DOHH2 (cell line): ENCODE results near the gene C4A.

Source experiments
- H3F3A ChIP-seq: fragments of 200-600 bp; sonication (generic), shearing (Covaris generic); 2 replicates; pipeline ENCODE4 v1.6.0; 2016; ENCODE audit warnings: antibody characterized with exemption, mild to moderate bottlenecking; ENCODE audit not compliant: control insufficient read depth, insufficient read depth
- H3K27ac ChIP-seq: fragments of 200-600 bp; sonication (generic); 2 replicates; pipeline ENCODE4 v1.5.1; 2014; ENCODE audit warnings: low read depth, mild to moderate bottlenecking, low read length, moderate library complexity
- H3K27me3 ChIP-seq: fragments of 200-600 bp; sonication (generic); 2 replicates; pipeline ENCODE4 v1.6.1; 2014; ENCODE audit warnings: mild to moderate bottlenecking, low read length, mixed read lengths; ENCODE audit not compliant: control insufficient read depth
- H3K36me3 ChIP-seq: fragments of 200-600 bp; sonication (generic); 2 replicates; pipeline ENCODE4 v1.6.1; 2014; ENCODE audit warnings: mild to moderate bottlenecking, low read length, moderate library complexity, mixed read lengths; ENCODE audit not compliant: control insufficient read depth
- H3K4me1 ChIP-seq: fragments of 200-600 bp; sonication (generic); 2 replicates; pipeline ENCODE4 v1.6.1; 2014; ENCODE audit warnings: mild to moderate bottlenecking, low read length, mixed read lengths; ENCODE audit not compliant: control insufficient read depth
- H3K4me2 ChIP-seq: fragments of 200-600 bp; sonication (generic); 2 replicates; pipeline ENCODE4 v1.6.0; 2014; ENCODE audit warnings: mild to moderate bottlenecking, low read length, moderate library complexity
- H3K4me3 ChIP-seq: fragments of 200-600 bp; sonication (generic); 2 replicates; pipeline ENCODE4 v1.5.1; 2014; ENCODE audit warnings: mild to moderate bottlenecking, low read length, mixed read lengths
- H3K79me2 ChIP-seq: fragments of 200-600 bp; sonication (generic); 2 replicates; pipeline ENCODE4 v1.6.1; 2014; ENCODE audit warnings: mild to moderate bottlenecking, low read length, mixed read lengths; ENCODE audit not compliant: control insufficient read depth
- H3K9me2 ChIP-seq: fragments of 200-600 bp; sonication (generic); replicated peaks from 2 replicates; pipeline ENCODE4 v1.6.1; 2014; ENCODE audit warnings: mild to moderate bottlenecking, low read length, mixed read lengths; ENCODE audit not compliant: control insufficient read depth
- H3K9me3 ChIP-seq: fragments of 200-600 bp; sonication (generic); 2 replicates; pipeline ENCODE4 v1.6.1; 2014; ENCODE audit warnings: antibody characterized with exemption, low read length, mixed read lengths; ENCODE audit not compliant: control insufficient read depth, insufficient read depth
- H4K20me1 ChIP-seq: fragments of 200-600 bp; sonication (generic); 2 replicates; pipeline ENCODE4 v1.6.0; 2014; ENCODE audit warnings: low read depth, mild to moderate bottlenecking, antibody characterized with exemption, low read length, moderate library complexity; ENCODE audit not compliant: control insufficient read depth, insufficient read depth
- EZH2phosphoT487 ChIP-seq: fragments of 200-600 bp; sonication (generic); IDR thresholded peaks from 2 replicates; pipeline ENCODE4 v1.6.1; 2017; ENCODE audit warnings: borderline replicate concordance, mild to moderate bottlenecking, antibody characterized with exemption, low read length, moderate library complexity, mixed read lengths
- TF ChIP-seq, protein P1 (sequence below): fragments of 200-600 bp; sonication (generic); IDR thresholded peaks from one replicate; pipeline ENCODE4 v1.5.1; 2014; ENCODE audit warnings: antibody characterized with exemption, mild to moderate bottlenecking, low read depth, low read length; ENCODE audit not compliant: poor library complexity, severe bottlenecking

C4A gene

DNA sequence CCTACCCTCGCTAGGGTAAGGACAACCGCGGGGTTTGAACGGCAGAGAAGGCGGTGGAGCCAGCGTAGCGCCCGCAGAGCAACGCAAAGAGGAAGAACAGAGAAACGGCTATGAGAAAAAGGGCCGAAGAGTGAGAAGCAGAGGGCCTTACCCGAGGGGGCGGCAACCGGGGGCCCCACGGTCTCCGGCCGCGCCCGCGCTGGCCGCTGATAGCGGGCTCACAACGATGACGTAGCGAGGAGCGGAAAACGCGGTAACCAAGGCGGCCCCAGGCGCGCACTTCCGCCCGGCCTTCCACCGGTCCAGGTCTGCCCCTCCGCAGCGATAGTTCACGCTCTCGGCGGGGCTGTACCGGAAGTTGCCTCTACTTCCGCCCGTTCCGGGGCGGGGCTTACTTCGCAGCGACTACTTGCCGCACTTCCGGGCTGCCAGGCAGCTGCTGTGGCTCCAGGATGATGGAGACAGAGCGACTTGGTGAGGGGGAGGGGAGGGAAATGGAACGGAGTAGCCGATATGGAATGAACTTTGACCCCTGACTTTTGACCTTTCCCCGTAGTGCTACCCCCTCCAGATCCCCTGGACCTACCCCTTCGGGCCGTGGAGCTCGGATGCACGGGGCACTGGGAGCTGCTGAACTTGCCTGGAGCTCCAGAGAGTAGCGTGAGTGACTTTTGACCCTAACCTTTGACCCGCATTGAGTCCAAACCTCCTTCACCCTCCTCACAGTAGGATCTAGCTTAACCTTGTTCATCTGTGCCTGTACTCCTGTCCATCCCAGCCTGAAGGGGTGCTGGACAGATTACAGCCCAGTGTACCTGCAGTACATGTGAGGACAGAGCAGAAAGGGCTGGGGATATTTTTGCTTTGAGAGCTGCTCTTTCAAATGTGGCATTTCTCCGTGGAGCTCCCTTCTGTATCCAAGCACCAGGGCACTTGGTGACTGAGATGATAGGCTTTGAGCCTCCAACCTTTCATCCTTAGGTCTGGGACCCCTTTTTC is 22.8 kb upstream of the C4A start, which contains the start of the genes NELFE and SKIC2:
Gene NELFE, minus strand, starts transcription at position 231 of the 999 bp plus-strand sequence. CDS start 525 bp downstream, outside the sequence.
Gene SKIC2, plus strand, starts transcription at position 435 of the 999 bp plus-strand sequence. Its CDS starts 18 bp downstream, at position 453.
- H3F3A ChIP-seq = no peaks in the 10 kb centered on the region
- TF ChIP-seq, protein P1, sequence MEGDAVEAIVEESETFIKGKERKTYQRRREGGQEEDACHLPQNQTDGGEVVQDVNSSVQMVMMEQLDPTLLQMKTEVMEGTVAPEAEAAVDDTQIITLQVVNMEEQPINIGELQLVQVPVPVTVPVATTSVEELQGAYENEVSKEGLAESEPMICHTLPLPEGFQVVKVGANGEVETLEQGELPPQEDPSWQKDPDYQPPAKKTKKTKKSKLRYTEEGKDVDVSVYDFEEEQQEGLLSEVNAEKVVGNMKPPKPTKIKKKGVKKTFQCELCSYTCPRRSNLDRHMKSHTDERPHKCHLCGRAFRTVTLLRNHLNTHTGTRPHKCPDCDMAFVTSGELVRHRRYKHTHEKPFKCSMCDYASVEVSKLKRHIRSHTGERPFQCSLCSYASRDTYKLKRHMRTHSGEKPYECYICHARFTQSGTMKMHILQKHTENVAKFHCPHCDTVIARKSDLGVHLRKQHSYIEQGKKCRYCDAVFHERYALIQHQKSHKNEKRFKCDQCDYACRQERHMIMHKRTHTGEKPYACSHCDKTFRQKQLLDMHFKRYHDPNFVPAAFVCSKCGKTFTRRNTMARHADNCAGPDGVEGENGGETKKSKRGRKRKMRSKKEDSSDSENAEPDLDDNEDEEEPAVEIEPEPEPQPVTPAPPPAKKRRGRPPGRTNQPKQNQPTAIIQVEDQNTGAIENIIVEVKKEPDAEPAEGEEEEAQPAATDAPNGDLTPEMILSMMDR = no peak
- no peak for TF ChIP-seq EZH2phosphoT487
- H3K9me3 ChIP-seq = no peaks in the 10 kb centered on the region
- peaks cover 69% of the 10 kb centered on the region for H3K36me3 ChIP-seq
- H4K20me1 ChIP-seq = no peaks in the 10 kb centered on the region
- no peak within 1 kb of the TSS; the same call in 1 of the 2 replicates for H3K27ac ChIP-seq
- no peaks in the 10 kb centered on the region for H3K27me3 ChIP-seq
- peaks cover 20% of the 10 kb centered on the region for H3K4me1 ChIP-seq
- H3K79me2 ChIP-seq = peaks cover 39% of the 10 kb centered on the region
- no peaks in the 10 kb centered on the region for H3K9me2 ChIP-seq
- peak within 1 kb of the TSS; percentile 92 for H3K4me3 ChIP-seq
- H3K4me2 ChIP-seq = peak within 1 kb of the TSS; percentile 91

- Histone ChIP-seq H3K4me2 (no peak overlapping the region), H3K9me3 (no peaks in the 10 kb centered on the region), H3K36me3 (peaks cover 73% of the 10 kb centered on the region), H3K27me3 (no peaks in the 10 kb centered on the region), H3K9me2 (no peaks in the 10 kb centered on the region), H3K4me3 (no peak overlapping the region), H4K20me1 (no peaks in the 10 kb centered on the region), H3F3A (no peaks in the 10 kb centered on the region), H3K4me1 (peaks cover 20% of the 10 kb centered on the region), H3K27ac (no peak overlapping the region), H3K79me2 (peaks cover 38% of the 10 kb centered on the region)
- no peak for TF ChIP-seq EZH2phosphoT487
- TF ChIP-seq, protein P1 = no peak
Observed at GRCh38 chr6:31961616-31962015, 20.2 kb upstream of the C4A start.

- no peaks in the 10 kb centered on the region for H3K27me3 ChIP-seq
- H3K36me3 ChIP-seq = peaks cover 85% of the 10 kb centered on the region
- no peak overlapping the region for H3K4me2 ChIP-seq
Observed at GRCh38 chr6:31963921-31964320, 17.9 kb upstream of the C4A start.

More at GRCh38 chr6:31963921-31964320, 17.9 kb upstream of the C4A start:
- TF ChIP-seq, protein P1 = no peak
- no peak for TF ChIP-seq EZH2phosphoT487
- Histone ChIP-seq H3K4me3 (no peak overlapping the region), H3K9me3 (no peaks in the 10 kb centered on the region), H3K79me2 (peaks cover 17% of the 10 kb centered on the region), H3K4me1 (peaks cover 11% of the 10 kb centered on the region), H3K27ac (no peak overlapping the region), H4K20me1 (no peaks in the 10 kb centered on the region), H3F3A (no peaks in the 10 kb centered on the region), H3K9me2 (no peaks in the 10 kb centered on the region)
